Measurements from ENCODE around the gene ARHGAP29. TPM values are rescaled to one million over a fixed set of nuclear protein-coding genes. Genes with fewer than 3 reads are reported as not detected.

ARHGAP29 gene
- total RNA-seq, 2 donors from 2014 or later: not detected

DNA sequence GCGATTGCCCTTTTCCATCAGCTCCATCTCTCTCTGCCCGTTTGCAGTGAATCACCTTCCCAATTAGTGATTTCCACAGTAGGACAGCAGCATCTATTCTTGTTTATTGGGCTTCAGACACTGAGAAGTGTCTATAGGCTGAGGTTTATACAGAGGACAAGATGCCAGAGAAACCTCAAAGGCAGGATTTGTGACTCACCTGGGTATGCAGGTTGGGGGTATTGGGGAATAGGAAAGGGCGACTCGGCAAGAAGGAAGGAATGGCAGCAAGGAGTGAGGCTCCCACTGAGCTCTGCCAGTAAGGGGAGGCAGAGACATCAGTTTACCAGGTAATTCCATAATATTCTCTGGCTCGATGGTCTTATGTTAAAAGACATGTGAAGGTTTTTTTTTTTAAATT is 91.1 kb downstream of the ARHGAP29 start:
- Mint-ChIP-seq H3K9me3 (no peaks in the 10 kb centered on the region), H3K27ac (no peak overlapping the region), H3K27me3 (no peaks in the 10 kb centered on the region), H3K4me3 (no peak overlapping the region), H3K4me1 (no peaks in the 10 kb centered on the region), H3K36me3 (ENCODE audit: low read depth) (no peaks in the 10 kb centered on the region)
- no peak for ATAC-seq (replicated peaks)

GRCh38 chr1:94144836-94145235 is 92.5 kb downstream of the ARHGAP29 start:
- Mint-ChIP-seq H3K9me3 (no peaks in the 10 kb centered on the region), H3K27ac (no peak overlapping the region), H3K27me3 (no peaks in the 10 kb centered on the region), H3K4me3 (no peak overlapping the region), H3K4me1 (no peaks in the 10 kb centered on the region), H3K36me3 (ENCODE audit: low read depth) (no peaks in the 10 kb centered on the region)
- no peak for ATAC-seq (replicated peaks)

- Mint-ChIP-seq H3K27me3 (no peaks in the 10 kb centered on the region), H3K36me3 (ENCODE audit: low read depth) (no peaks in the 10 kb centered on the region), H3K4me3 (no peak overlapping the region), H3K27ac (no peak overlapping the region), H3K4me1 (no peaks in the 10 kb centered on the region), H3K9me3 (peaks cover 5% of the 10 kb centered on the region)
- no peak for ATAC-seq (replicated peaks)
These were observed 93.6 kb downstream of the ARHGAP29 start for GRCh38 chr1:94143809-94144176.

- no peaks in the 10 kb centered on the region for H3K36me3 Mint-ChIP-seq (ENCODE audit: low read depth)
- no peaks in the 10 kb centered on the region for H3K27me3 Mint-ChIP-seq
- no peaks in the 10 kb centered on the region for H3K4me1 Mint-ChIP-seq
- H3K9me3 Mint-ChIP-seq: peaks cover 5% of the 10 kb centered on the region
- H3K27ac Mint-ChIP-seq: no peak overlapping the region
- ATAC-seq (replicated peaks): no peak
- no peak overlapping the region for H3K4me3 Mint-ChIP-seq
These were observed 94.1 kb downstream of the ARHGAP29 start for GRCh38 chr1:94143173-94143808.

- Mint-ChIP-seq H3K27me3 (no peaks in the 10 kb centered on the region), H3K9me3 (peaks cover 5% of the 10 kb centered on the region), H3K27ac (no peak overlapping the region), H3K4me3 (no peak overlapping the region), H3K4me1 (no peaks in the 10 kb centered on the region), H3K36me3 (ENCODE audit: low read depth) (no peaks in the 10 kb centered on the region)
- ATAC-seq (replicated peaks): no peak
These were observed 94.8 kb downstream of the ARHGAP29 start for GRCh38 chr1:94142583-94142982.

- Mint-ChIP-seq H3K4me1 (no peaks in the 10 kb centered on the region), H3K9me3 (peaks cover 5% of the 10 kb centered on the region), H3K36me3 (ENCODE audit: low read depth) (no peaks in the 10 kb centered on the region), H3K27me3 (peaks cover 2% of the 10 kb centered on the region), H3K4me3 (no peak overlapping the region), H3K27ac (no peak overlapping the region)
- no peak for ATAC-seq (replicated peaks)
These were observed 95.4 kb downstream of the ARHGAP29 start for GRCh38 chr1:94142022-94142421.

DNA sequence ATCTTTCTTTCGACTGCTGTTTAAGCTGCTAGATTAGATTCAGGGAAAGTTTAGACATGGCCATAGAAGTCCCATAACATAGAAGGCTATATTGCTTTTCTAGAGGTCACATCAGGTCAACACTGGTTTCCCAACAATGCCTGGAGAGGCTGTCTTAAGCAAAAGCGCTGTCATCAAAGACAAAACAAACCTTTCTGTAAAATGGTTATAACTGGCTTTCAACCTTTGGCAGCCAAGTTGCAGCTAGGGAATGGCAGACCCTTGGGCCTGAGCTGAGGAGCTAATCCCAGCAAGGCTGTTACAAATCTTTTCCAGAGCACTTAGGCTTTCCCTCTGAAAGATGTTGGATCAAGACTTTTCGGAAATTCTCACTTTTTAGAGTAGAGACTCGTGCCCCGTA is 105.3 kb downstream of the ARHGAP29 start:
- no peak for ATAC-seq (replicated peaks)
- Mint-ChIP-seq H3K4me3 (no peak overlapping the region), H3K27me3 (peaks cover 15% of the 10 kb centered on the region), H3K36me3 (ENCODE audit: low read depth) (no peaks in the 10 kb centered on the region), H3K9me3 (peaks cover 4% of the 10 kb centered on the region), H3K4me1 (no peaks in the 10 kb centered on the region), H3K27ac (no peak overlapping the region)

GRCh38 chr1:94130851-94131595 is 106.4 kb downstream of the ARHGAP29 start:
- Mint-ChIP-seq H3K4me3 (no peak overlapping the region), H3K4me1 (no peaks in the 10 kb centered on the region)
- ATAC-seq (replicated peaks): no peak

DNA sequence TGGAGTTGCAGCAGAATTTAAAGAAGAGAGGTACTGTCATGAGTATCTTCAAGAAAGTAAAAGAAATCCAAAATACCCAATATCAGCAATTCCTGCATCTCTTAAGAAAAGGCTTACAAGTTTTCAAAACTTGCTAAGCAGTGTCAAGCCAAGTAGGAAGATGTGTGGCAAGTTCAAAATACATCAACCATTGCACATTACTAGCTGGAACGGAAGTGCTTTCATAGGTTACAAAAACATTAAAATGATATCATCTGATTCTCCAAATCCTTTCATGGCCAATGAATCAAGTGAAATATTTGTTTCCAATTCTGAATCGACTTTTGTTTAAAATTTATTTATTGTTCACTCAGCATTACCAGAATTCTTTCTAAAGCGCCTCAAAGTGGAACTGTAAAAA is 110.7 kb downstream of the ARHGAP29 start:
- H3K36me3 Mint-ChIP-seq (ENCODE audit: low read depth): no peaks in the 10 kb centered on the region
- no peak for ATAC-seq (replicated peaks)
- peaks cover 7% of the 10 kb centered on the region for H3K27me3 Mint-ChIP-seq
- H3K27ac Mint-ChIP-seq: no peak overlapping the region
- H3K9me3 Mint-ChIP-seq: no peaks in the 10 kb centered on the region
- no peak overlapping the region for H3K4me3 Mint-ChIP-seq
- H3K4me1 Mint-ChIP-seq: no peaks in the 10 kb centered on the region

More at GRCh38 chr1:94130851-94131595, 106.4 kb downstream of the ARHGAP29 start:
- H3K27me3 Mint-ChIP-seq: peaks cover 8% of the 10 kb centered on the region
- H3K27ac Mint-ChIP-seq: no peak overlapping the region
- H3K9me3 Mint-ChIP-seq: peaks cover 4% of the 10 kb centered on the region
- no peaks in the 10 kb centered on the region for H3K36me3 Mint-ChIP-seq (ENCODE audit: low read depth)

DNA sequence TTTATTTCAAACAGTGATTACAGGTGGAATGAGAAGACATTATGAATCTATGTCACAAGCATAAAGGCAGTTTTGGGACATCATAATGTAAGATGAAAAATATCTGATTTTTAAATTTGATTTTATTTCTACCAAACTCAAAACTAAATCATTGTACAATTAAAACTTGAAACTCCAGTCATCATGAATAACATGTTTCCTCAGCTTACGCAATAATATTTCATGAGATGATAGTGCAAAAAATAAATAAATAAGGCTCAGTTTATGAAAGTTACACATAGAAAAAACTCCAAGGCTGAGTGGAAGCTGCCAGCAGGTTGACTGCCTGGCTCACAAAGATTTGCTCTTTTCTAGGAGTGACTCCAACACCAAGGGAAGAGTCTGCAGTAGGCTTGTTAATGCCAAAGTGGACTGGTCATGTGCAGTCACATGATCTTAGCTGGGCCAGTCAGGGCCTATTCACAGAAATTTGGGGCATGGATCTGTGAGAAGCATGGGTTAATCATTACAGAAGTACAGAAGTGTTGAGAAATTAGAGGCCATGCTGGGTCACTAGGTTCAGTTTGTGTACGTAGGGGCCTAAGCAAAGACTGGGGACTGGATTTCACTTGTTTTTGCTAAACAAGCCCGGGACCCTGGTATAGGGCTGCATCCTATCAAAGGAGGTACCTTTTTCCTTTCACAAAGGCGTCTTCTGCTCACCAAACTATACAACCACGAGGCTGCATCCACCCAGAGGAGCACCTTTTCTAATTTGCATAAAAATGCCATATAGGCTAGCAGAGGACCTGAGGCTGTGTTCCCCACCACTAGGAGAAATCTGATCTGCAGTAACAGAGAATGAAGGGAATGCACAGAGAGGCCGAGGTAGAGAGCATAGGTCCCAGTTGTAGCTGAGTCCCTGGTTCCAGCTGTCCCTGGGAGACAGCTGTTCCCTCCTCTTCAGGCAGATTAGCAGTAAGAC is 111.6 kb downstream of the ARHGAP29 start:
- no peak for ATAC-seq (replicated peaks)
- H3K36me3 Mint-ChIP-seq (ENCODE audit: low read depth): no peaks in the 10 kb centered on the region
- no peak overlapping the region for H3K27ac Mint-ChIP-seq
- no peaks in the 10 kb centered on the region for H3K4me1 Mint-ChIP-seq
- H3K4me3 Mint-ChIP-seq: no peak overlapping the region
- no peaks in the 10 kb centered on the region for H3K9me3 Mint-ChIP-seq
- peaks cover 11% of the 10 kb centered on the region for H3K27me3 Mint-ChIP-seq

GRCh38 chr1:94124538-94124937 is 112.8 kb downstream of the ARHGAP29 start:
- H3K27ac Mint-ChIP-seq: no peak overlapping the region
- no peaks in the 10 kb centered on the region for H3K36me3 Mint-ChIP-seq (ENCODE audit: low read depth)
- H3K4me3 Mint-ChIP-seq: no peak overlapping the region
- H3K4me1 Mint-ChIP-seq: no peaks in the 10 kb centered on the region
- peaks cover 18% of the 10 kb centered on the region for H3K27me3 Mint-ChIP-seq
- ATAC-seq (replicated peaks): no peak
- no peaks in the 10 kb centered on the region for H3K9me3 Mint-ChIP-seq

DNA sequence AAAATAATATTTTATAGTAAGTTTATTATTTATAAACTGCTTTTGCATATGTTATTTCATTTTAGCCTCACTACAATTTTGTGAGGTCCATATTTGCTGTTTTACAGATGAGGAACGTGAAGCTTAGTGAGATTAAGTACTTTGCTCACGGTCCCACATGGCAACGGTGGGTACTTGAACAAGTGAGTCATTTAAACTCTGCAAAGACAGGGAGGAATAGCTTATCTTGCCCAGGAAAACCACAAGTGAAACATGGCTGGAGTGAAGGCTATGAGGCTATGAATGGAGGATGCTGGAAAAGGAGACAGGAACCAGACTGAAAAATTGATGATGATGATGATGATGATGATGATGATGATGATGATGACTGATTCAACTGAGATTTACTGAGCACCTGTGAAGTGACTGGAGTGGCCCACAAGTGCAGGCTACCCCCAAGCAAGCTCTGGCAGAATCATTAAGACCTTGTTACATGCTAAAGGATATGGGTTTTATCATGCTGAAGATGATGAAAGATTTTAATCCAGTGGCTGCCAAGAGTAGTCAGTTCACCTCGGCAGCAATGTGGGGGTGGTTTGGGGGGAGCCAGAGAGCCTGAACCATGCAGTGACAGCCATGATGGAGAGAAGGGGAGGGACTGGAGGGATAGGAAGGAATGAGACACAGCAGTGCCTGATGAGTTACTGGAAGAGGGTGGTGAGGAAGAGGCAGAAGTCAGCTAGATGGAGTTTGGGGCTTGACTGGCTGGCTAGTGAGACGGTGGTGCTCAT is 115.0 kb downstream of the ARHGAP29 start:
- no peak overlapping the region for H3K4me3 Mint-ChIP-seq
- no peak overlapping the region for H3K27ac Mint-ChIP-seq
- no peak for ATAC-seq (replicated peaks)
- H3K9me3 Mint-ChIP-seq: no peaks in the 10 kb centered on the region
- no peaks in the 10 kb centered on the region for H3K4me1 Mint-ChIP-seq
- H3K27me3 Mint-ChIP-seq: peaks cover 16% of the 10 kb centered on the region
- H3K36me3 Mint-ChIP-seq (ENCODE audit: low read depth): no peaks in the 10 kb centered on the region

All from activated T-helper 17 cell treated with anti-CD3 and anti-CD28 coated beads, Interleukin-2, amount 50 U/mL, for 72 hours (primary cell).